Astrocyte (in vitro differentiated cells and primary cell): Measurements from ENCODE around the gene SSBP3.

Experiments
- EZH2 ChIP-seq: IDR thresholded peaks from 2 replicates; pipeline ENCODE4 v1.6.1; 2012; ENCODE audit warnings: mild to moderate bottlenecking, low read length, inconsistent platforms; ENCODE audit not compliant: insufficient read depth
- TF ChIP-seq, protein P1 (sequence below): IDR thresholded peaks from 2 replicates; pipeline ENCODE4 v1.5.1; 2011; ENCODE audit warnings: low read depth, mild to moderate bottlenecking, inconsistent platforms, low read length, moderate library complexity; ENCODE audit not compliant: insufficient read depth

DNA sequence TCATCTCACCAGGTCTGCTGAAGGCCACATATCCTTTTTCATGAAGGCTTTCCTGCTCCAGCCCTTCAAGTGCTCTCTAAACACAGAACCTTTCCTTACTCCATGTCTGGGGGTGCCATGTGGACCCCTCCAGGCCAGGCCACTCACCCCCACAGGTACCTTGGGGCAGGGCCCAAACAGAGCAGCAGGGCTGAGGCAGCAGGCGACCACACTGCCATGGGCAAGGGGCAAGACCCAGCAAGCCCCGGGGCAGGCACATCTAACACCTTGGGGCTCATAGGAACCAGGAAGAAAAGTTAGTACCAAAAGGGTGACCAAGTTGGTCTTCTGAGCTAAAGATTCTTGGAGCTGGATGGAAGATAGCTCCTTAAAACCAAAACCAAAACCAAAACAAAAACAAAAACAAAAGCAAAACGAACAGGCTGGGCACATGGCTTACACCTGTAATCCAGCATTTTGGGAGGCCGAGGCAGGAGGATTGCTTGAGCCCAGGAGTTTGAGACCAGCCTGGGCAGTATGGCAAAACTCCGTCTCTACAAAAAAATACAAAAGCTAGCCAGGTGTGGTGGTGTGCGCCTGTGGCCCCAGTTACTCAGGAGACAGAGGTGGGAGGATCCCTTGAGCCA lies 142.5 kb downstream of the SSBP3 start:
- TF ChIP-seq, protein P1, sequence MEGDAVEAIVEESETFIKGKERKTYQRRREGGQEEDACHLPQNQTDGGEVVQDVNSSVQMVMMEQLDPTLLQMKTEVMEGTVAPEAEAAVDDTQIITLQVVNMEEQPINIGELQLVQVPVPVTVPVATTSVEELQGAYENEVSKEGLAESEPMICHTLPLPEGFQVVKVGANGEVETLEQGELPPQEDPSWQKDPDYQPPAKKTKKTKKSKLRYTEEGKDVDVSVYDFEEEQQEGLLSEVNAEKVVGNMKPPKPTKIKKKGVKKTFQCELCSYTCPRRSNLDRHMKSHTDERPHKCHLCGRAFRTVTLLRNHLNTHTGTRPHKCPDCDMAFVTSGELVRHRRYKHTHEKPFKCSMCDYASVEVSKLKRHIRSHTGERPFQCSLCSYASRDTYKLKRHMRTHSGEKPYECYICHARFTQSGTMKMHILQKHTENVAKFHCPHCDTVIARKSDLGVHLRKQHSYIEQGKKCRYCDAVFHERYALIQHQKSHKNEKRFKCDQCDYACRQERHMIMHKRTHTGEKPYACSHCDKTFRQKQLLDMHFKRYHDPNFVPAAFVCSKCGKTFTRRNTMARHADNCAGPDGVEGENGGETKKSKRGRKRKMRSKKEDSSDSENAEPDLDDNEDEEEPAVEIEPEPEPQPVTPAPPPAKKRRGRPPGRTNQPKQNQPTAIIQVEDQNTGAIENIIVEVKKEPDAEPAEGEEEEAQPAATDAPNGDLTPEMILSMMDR, result no peak
- no peak for TF ChIP-seq EZH2
